Memory B cell (primary cell): ENCODE measurements around the gene TNFRSF1B.

Experiments used
- ATAC-seq: fragments of 150-1000 bp; cut with Tn5 transposase; 2 replicates; pipeline ENCODE4 v1.10.0; 2021; ENCODE audit warnings: low read depth, mild to moderate bottlenecking, moderate library complexity
- DNase-seq, 2 donors: peaks; one replicate each; pipeline ENCODE4 v3.0.0; 2022; ENCODE audit warnings: low spot score in 2 of 2
- H3K27ac Mint-ChIP-seq: one replicate; pipeline ENCODE4 v1.8.0; 2022; ENCODE audit warnings: mild to moderate bottlenecking, moderate library complexity, mixed read lengths
- H3K27me3 Mint-ChIP-seq: one replicate; pipeline ENCODE4 v1.8.0; 2022; ENCODE audit warnings: mixed read lengths
- H3K36me3 Mint-ChIP-seq: one replicate; pipeline ENCODE4 v1.8.0; 2022; ENCODE audit warnings: mild to moderate bottlenecking, mixed read lengths
- H3K4me1 Mint-ChIP-seq: one replicate; pipeline ENCODE4 v1.8.0; 2022; ENCODE audit warnings: mixed read lengths
- H3K4me3 Mint-ChIP-seq: one replicate; pipeline ENCODE4 v1.8.0; 2022; ENCODE audit warnings: mild to moderate bottlenecking, moderate library complexity, mixed read lengths
- H3K9me3 Mint-ChIP-seq: one replicate; pipeline ENCODE4 v1.8.0; 2022; ENCODE audit warnings: mixed read lengths

TNFRSF1B gene

DNA sequence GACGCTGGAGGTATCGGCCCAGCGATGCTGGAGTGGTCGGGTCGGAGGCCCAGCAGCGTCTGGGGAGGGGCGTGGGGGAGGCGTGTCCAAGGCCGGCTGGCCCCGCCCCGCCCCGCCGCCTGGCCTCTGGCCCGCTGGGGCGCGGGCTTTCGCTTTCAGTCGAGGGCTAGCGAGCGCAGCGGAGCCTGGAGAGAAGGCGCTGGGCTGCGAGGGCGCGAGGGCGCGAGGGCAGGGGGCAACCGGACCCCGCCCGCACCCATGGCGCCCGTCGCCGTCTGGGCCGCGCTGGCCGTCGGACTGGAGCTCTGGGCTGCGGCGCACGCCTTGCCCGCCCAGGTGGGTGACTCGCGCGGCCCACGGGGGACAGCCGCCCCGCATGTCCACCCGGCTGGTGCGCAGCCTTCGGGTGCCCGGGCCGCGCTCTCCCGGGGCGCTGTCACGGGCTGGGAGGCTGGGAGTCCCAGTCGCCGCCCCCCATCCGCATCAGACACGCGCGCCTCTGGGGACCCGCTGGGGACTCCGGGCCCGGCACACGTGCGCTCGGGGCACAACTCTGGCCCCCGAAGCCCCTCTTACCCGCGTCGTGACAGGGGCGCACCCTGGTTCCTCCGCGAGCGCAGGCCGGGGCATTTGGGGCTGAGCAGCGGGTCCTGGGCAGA is at the start of gene TNFRSF1B:
TNFRSF1B (plus strand) TSS at position 158 of the 659 bp plus-strand sequence; CDS start at position 259, 101 bp downstream.
- ATAC-seq, result peak; percentile 77
- DNase-seq, result peak; percentile 51 to 65
- Mint-ChIP-seq H3K36me3 (peaks cover 11% of the 10 kb centered on the region), H3K4me1 (peaks cover 57% of the 10 kb centered on the region), H3K27me3 (no peaks in the 10 kb centered on the region), H3K9me3 (peaks cover 2% of the 10 kb centered on the region), H3K4me3 (peak within 1 kb of the TSS; percentile 98), H3K27ac (peak within 1 kb of the TSS; percentile 92)

DNA sequence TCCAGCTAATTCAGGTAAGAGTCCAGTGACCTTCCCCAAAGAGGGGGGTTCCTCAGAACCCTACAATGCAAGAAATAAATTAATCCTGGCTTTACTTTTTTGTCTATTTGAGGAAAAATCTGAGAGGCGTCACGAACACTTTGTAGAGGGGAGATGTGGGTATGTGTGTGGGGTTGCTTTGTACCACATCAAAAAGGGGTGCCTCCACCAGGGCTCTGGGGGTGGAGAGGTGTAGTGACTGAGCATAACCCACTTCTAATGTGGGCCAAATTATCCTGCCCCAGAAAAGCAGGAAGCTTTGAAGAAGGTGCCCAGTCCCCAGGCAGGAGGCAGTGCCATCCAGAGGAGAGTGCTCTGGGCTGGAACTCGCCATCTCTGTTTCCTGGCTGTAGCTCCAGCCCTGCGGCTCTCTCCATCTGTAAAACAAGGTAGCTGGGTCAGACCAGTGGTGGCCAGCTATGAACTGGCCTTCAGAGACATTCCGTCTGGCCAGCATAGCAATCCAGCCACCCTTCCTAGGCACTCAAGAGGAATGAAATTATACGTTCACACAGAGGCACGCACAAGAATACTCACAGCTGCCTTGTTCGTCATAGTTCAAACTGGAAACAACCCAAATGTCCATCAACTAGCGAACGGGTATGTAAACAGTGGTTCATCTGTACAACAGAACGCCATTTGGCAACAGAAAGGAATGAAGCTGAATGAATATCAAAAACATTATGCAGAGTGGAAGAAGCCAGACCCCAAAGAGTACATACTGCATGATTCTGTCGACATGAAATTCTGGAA is 45.4 kb upstream of the TNFRSF1B start:
- Mint-ChIP-seq H3K4me3 (no peak overlapping the region), H3K4me1 (peaks cover 18% of the 10 kb centered on the region), H3K9me3 (peaks cover 1% of the 10 kb centered on the region), H3K27ac (no peak overlapping the region), H3K27me3 (no peaks in the 10 kb centered on the region), H3K36me3 (no peaks in the 10 kb centered on the region)
- DNase-seq, result no peak
- no peak for ATAC-seq

GRCh38 chr1:12123172-12123571 is 43.6 kb upstream of the TNFRSF1B start:
- H3K4me1 Mint-ChIP-seq, result peaks cover 20% of the 10 kb centered on the region
- no peak overlapping the region for H3K27ac Mint-ChIP-seq
- H3K4me3 Mint-ChIP-seq, result no peak overlapping the region
- DNase-seq, result no peak
- no peaks in the 10 kb centered on the region for H3K36me3 Mint-ChIP-seq
- ATAC-seq, result no peak
- peaks cover 1% of the 10 kb centered on the region for H3K9me3 Mint-ChIP-seq
- H3K27me3 Mint-ChIP-seq, result no peaks in the 10 kb centered on the region

DNA sequence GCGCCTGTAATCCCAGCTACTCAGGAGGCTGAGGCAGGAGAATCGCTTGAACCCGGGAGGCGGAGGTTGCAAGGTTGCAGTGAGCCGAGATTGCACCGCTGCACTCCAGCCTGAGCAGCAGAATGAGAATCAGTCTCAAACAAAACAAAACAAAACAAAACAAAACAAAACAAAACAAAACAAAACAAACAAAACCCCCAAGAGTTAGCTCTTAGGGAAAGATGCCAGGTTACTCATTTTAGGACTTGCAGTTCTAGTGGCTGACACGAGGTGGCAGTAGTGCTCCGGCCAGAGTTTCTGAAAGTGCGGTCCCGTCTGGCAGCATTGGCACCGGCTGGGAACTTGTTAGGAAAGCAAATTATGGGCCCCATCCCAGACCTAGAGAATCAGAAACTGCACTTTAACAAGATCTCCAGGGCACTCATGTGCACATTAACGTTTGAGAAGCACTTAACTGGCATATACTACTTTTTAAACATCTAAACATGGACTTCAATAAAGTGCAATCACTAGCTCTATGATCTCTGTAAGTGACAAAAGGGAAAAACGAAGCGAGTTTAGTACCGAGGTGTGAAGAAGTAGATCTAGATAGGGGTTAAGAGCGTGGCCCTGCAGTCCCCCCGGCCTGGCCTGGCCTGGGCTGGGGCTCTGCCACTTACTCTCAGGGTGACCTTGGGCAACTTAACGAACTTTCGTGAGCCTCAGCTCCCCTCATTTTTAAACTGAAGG is 41.9 kb upstream of the TNFRSF1B start:
- Mint-ChIP-seq H3K4me1 (peaks cover 20% of the 10 kb centered on the region), H3K9me3 (peaks cover 1% of the 10 kb centered on the region), H3K27ac (peak overlapping the region; percentile 8), H3K27me3 (no peaks in the 10 kb centered on the region), H3K4me3 (peak overlapping the region; percentile 37), H3K36me3 (no peaks in the 10 kb centered on the region)
- ATAC-seq (peak; percentile 72), DNase-seq (peak; percentile 84 to 89)

- no peaks in the 10 kb centered on the region for H3K27me3 Mint-ChIP-seq
- no peaks in the 10 kb centered on the region for H3K9me3 Mint-ChIP-seq
- no peak overlapping the region for H3K4me3 Mint-ChIP-seq
- no peaks in the 10 kb centered on the region for H3K36me3 Mint-ChIP-seq
- ATAC-seq (peak; percentile 10), DNase-seq (no peak)
- H3K4me1 Mint-ChIP-seq, result peaks cover 23% of the 10 kb centered on the region
- peak overlapping the region; percentile 8 for H3K27ac Mint-ChIP-seq
These were observed 41.1 kb upstream of the TNFRSF1B start for GRCh38 chr1:12125422-12126355.

DNA sequence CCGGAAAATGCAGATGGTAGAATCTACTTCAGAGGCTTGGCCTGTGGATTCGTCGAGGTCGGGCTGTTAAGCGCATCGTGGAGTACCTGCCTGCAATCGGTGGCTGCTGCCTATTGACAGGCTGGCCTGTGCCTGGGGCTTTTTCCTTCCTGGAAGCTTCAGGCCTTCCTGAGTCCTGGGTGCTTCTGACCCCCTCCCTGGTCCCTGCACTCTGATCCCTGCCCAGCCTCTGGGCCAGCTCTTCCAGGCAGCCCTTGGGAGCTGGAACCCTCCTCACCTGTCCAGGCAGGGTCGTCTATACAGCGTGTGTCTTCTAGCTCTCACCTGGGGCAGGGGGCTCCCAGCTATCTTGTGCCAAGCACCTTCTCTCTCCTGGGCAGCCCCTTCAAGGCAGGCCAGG is 40.0 kb upstream of the TNFRSF1B start:
- Mint-ChIP-seq H3K4me3 (no peak overlapping the region), H3K27me3 (no peaks in the 10 kb centered on the region), H3K9me3 (no peaks in the 10 kb centered on the region), H3K4me1 (peaks cover 23% of the 10 kb centered on the region), H3K36me3 (no peaks in the 10 kb centered on the region), H3K27ac (no peak overlapping the region)
- DNase-seq (no peak), ATAC-seq (no peak)

- H3K27ac Mint-ChIP-seq, result no peak overlapping the region
- ATAC-seq, result no peak
- no peaks in the 10 kb centered on the region for H3K36me3 Mint-ChIP-seq
- no peaks in the 10 kb centered on the region for H3K27me3 Mint-ChIP-seq
- H3K9me3 Mint-ChIP-seq, result no peaks in the 10 kb centered on the region
- peaks cover 23% of the 10 kb centered on the region for H3K4me1 Mint-ChIP-seq
- no peak for DNase-seq
- no peak overlapping the region for H3K4me3 Mint-ChIP-seq
These were observed 39.5 kb upstream of the TNFRSF1B start for GRCh38 chr1:12127206-12127810.

- Mint-ChIP-seq H3K4me3 (no peak overlapping the region), H3K27ac (no peak overlapping the region), H3K27me3 (no peaks in the 10 kb centered on the region), H3K4me1 (peaks cover 23% of the 10 kb centered on the region), H3K9me3 (no peaks in the 10 kb centered on the region), H3K36me3 (no peaks in the 10 kb centered on the region)
- no peak for ATAC-seq
- no peak for DNase-seq
These were observed 38.7 kb upstream of the TNFRSF1B start for GRCh38 chr1:12128120-12128519.

- Mint-ChIP-seq H3K27ac (no peak overlapping the region), H3K27me3 (no peaks in the 10 kb centered on the region), H3K36me3 (no peaks in the 10 kb centered on the region), H3K9me3 (no peaks in the 10 kb centered on the region), H3K4me3 (no peak overlapping the region), H3K4me1 (peaks cover 28% of the 10 kb centered on the region)
- DNase-seq, result no peak
- no peak for ATAC-seq
These were observed 37.2 kb upstream of the TNFRSF1B start for GRCh38 chr1:12129624-12130023.

DNA sequence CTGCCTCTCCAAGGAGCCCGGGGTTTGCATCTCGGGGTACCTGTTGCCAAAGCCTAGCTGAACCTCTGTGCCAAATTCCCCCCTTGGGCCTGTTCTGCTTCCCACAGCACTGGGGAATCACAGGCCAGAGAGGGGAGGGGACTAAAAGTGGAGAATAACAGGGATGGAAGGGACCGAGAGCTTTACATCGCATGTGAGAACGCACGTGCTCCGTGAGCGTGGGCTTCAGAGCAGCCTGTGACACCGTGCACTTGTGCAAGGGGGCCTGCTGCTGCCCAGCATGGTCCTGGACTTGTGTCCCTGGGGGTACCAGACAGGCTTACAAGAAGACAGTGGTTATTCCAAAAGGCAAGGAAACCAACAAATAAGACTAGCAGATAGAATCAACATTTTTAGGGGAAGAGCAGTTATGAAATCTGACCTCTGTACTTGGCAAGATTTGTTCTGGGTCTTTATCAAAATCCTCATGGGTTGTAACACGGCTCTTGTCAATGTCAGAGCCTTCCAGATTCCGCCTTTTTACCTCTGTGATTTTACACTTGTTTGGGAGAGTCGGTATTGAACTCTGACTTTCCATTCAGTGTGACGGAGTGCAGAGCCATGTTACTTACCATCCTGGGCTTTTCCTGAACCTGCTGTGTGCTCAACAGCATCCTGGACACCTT is 36.2 kb upstream of the TNFRSF1B start:
- ATAC-seq, result no peak
- Mint-ChIP-seq H3K27ac (no peak overlapping the region), H3K9me3 (no peaks in the 10 kb centered on the region), H3K36me3 (no peaks in the 10 kb centered on the region), H3K4me1 (peaks cover 18% of the 10 kb centered on the region), H3K27me3 (no peaks in the 10 kb centered on the region), H3K4me3 (no peak overlapping the region)
- DNase-seq, result no peak

- Mint-ChIP-seq H3K4me1 (peaks cover 9% of the 10 kb centered on the region), H3K4me3 (no peak overlapping the region), H3K27me3 (no peaks in the 10 kb centered on the region), H3K27ac (no peak overlapping the region), H3K36me3 (no peaks in the 10 kb centered on the region), H3K9me3 (no peaks in the 10 kb centered on the region)
- ATAC-seq (no peak), DNase-seq (no peak)
These were observed 34.7 kb upstream of the TNFRSF1B start for GRCh38 chr1:12132078-12132477.

- H3K4me3 Mint-ChIP-seq, result no peak overlapping the region
- no peaks in the 10 kb centered on the region for H3K9me3 Mint-ChIP-seq
- H3K36me3 Mint-ChIP-seq, result no peaks in the 10 kb centered on the region
- DNase-seq (no peak), ATAC-seq (no peak)
- H3K27ac Mint-ChIP-seq, result no peak overlapping the region
- H3K4me1 Mint-ChIP-seq, result peaks cover 15% of the 10 kb centered on the region
- no peaks in the 10 kb centered on the region for H3K27me3 Mint-ChIP-seq
These were observed 32.1 kb upstream of the TNFRSF1B start for GRCh38 chr1:12134716-12135115.

DNA sequence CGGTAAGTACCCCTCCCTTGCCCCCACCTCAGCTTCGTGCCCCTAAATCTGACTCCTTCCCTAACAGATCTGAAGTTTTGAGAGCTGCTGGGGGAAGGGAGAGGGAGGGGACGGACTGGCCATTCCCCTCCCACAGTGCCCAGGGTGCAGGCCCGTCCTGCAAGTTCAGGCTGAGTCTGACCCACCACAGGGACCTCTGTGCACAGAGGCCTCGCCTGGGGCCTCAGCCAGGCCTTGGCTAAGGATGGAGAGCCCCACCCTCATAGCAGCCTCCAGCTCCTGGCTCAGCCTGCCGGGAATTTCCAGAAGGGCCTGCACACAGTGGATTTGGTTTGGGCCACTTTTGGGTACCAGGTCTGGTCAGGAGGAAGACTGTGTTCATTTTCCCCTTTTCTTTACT is 31.2 kb upstream of the TNFRSF1B start:
- Mint-ChIP-seq H3K27ac (peak overlapping the region; percentile 5), H3K36me3 (no peaks in the 10 kb centered on the region), H3K4me1 (peaks cover 12% of the 10 kb centered on the region), H3K4me3 (no peak overlapping the region), H3K9me3 (no peaks in the 10 kb centered on the region), H3K27me3 (no peaks in the 10 kb centered on the region)
- ATAC-seq (no peak), DNase-seq (no peak)
